Peyer's patch (tissue), 4 donors: Measurements from ENCODE around the gene KLHL33.
A peak's percentile ranks its signal among the peaks of the same experiment; 100 is the strongest.

Experiments
- CTCF ChIP-seq, 6 experiments: fragments of 450-650 bp in 4 of 6; fragments of 200-600 bp in 2 of 6; sonication (generic) in 1 of 6; IDR thresholded peaks; one replicate each; pipeline ENCODE4 v1.5.1; 2017 to 2019; ENCODE audit warnings: antibody characterized with exemption in 6 of 6, mild to moderate bottlenecking in 3 of 6, moderate library complexity in 1 of 6
- POLR2A ChIP-seq, 2 donors: fragments of 450-650 bp; IDR thresholded peaks; one replicate each; pipeline ENCODE4 v1.5.1; 2017; ENCODE audit warnings: antibody characterized with exemption in 2 of 2, mild to moderate bottlenecking in 2 of 2, moderate library complexity in 2 of 2

DNA sequence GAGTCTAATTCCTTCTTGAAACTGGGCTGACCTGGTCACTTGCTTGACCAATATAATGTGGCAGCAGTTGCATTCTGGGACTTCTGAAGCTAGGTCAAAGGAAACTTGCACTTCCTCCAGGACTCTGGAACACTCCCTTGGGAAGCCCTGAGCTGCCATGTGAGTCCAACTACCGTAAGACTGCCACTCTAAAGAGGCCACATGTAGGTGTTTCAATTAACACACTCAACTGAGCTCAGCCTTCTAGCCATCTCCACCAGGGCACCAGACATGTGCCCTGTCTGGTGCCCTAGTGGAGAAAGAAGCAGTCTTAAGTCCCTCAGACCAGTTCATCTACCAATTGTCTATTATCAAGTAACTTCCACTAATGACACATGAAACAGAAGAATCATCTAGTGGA lies 16.5 kb downstream of the KLHL33 start:
- peak in 2 of 6 experiments; percentile 18 to 25 for TF ChIP-seq CTCF (IDR thresholded peaks at IDR 0.05)
- TF ChIP-seq POLR2A (IDR thresholded peaks at IDR 0.05): no peak
